ENCODE results near the gene MAST4.
"Not testable (repeated sequence)": the region's sequence is repeated elsewhere in the genome, so short reads cannot be mapped to it uniquely, and the experiment has no call there.

Gene MAST4

DNA sequence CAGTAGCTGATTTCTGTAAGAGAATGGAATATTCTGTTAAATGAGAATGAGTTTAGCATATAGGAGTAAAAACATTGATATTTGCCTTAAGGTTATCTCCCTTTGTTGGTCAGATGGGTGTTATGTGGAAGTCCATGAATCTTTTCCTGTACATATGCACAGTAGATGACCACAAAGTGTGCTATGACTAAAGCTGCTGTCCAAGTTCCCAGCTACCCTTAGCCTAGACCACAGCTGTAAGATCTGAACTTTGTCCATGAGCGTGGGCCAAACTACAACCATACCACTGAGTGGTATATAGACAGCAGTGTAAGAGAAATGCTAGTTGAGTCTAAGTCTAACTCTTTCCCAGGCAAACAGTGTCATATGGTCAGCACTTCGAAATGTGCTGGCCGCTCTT, 551.6 kb downstream of the MAST4 start:
- no peak for DNase-seq

DNA sequence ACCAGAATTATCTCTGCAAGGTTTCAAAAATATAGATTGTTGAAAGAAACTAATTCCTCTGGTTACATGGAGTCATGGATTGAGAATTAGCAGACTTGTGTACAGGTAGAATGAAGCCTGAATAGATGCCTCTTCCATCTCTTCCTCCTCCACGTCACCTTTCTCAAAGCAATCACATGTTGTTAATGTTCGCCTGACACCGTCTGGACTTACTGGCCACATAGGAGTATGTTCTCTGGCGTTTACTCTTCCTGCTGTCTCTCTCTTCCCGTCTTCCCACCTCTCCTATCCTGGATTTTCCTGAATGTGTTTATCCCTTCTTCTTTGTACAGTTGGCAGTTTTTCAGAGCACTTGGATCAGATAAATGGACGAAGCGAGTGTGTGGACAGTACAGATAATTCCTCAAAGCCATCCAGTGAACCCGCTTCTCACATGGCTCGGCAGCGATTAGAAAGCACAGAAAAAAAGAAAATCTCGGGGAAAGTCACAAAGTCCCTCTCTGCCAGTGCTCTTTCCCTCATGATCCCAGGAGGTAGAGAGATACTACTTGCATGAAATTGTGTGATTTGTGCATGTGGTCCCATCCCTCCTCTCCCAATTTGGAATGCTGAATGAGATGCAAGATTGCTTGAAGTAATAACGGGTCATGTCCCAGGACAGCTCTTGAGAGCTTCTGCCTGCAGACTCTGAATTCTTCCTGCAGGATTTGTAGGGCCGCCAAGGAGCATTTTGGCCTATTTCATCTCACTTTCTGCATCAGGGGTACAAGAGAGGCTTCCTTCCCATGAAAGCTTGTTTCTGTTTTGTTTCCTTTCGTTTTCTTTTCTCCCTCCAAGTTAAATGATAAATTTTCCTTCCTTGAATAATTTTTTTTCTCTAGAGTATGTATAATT, 553.1 kb downstream of the MAST4 start:
- no peak for DNase-seq

DNA sequence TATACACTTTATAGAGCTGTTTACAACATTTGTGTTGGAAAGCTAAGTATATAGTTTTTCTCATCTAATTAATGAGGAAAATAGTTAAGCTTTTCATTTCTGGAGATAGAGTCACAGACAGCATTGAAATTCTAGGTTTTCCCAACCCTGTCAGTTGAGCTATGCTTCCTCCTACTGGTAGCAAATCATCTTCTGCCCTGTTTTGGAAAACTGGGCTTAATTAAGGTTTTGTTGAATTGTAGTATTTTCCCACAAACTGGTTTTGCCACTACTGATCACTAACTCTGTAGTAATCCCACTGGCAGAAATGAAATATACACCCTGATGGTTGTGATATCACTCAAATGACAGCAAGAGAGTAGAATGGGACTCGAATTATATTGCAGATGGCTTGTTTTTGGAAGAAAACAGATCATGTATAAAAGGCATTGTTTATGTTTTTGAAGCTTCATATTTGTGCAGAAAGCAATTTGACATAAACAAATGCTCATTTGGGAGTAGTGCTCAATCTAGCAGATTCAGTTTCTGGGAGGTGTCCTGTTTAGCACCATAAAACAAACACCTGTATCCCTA, 553.8 kb downstream of the MAST4 start:
- no peak for DNase-seq

DNA sequence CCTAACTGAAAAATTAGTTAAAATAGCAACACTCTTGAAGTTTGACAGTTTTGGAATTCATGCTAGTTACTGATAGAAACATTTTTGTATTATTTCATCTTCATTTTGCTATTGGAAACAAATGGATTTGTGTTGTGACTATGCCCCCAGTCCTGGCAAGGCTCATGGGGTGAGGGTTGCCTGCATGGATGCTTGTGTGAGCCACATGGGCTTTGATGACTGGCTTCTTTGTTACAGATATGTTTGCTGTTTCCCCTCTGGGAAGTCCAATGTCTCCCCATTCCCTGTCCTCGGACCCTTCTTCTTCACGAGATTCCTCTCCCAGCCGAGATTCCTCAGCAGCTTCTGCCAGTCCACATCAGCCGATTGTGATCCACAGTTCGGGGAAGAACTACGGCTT, 556.2 kb downstream of the MAST4 start:
- DNase-seq, result no peak

DNA sequence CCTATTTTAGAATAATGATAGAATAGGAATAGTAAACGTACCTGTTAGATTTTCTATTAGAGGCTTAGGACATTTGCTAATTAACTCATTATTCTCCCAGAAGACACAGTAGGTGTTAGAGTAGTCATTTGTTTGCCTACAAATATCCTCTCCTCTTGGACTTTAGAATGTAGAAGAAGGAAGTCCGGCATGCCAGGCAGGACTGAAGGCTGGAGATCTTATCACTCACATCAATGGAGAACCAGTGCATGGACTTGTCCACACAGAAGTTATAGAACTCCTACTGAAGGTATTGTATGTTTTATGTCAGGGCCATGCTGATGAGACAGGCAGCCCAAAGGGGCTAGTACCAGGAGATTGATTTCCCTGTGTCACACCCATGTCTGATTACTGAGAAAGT, 557.1 kb downstream of the MAST4 start:
- no peak for DNase-seq

DNA sequence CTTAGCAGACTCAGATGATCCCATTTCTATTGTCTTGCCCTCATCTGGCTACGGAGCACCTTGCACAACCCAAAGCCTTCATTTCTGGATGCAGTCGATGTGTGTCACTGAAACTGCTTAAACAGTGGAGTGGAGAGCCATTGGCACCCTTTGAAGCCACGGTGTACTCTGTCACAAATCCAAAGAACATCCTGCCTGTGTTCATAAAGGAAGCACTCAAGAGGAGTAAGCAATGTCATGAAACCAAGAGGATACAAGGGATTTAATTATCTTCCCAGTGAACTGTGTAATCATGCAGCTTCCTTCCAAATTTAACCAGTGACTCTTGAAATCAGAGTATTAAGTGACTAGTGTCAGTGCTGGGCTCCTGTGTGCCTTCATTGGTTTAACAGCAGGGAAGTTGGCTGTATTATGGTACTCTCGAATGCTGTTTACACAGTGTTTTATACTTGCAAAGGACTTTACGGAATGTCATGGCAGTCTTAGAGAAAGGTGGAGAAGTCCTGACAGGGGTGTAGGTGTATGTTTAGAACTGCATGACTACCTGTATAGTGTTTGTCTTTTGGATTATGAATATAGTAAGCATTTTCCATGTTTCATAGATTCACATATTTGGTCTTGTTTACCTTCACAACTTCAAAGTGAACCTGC, 558.5 kb downstream of the MAST4 start:
- DNase-seq, result no peak

DNA sequence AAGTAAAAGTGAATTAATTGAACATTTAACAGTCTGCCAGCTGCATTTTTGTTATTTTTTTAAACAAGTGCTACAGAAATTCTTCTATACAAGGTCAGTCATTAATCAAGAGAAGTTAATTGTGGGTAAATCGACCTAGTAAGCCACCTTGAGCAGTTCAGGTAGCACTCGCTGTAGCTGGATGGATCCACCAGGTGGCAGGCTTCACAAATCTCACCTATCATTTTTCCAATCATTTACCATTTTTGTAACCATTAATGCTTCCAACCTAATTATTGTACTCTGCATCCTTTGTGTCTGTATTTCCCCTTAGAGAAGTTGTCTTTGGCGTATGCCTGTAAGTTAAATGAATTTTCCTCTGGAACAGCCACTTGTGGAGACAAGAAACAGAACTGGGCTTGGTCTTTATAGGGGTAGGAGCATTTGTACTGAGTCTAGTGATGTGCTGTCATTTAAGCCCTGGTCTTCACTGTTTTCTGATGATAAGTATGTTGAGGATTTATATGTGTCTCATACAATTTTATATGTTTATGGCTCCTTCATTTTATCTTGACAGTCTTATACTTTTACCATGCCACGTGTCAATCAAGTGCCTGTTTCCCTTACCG, 560.9 kb downstream of the MAST4 start:
- DNase-seq, result peak; percentile 53

DNA sequence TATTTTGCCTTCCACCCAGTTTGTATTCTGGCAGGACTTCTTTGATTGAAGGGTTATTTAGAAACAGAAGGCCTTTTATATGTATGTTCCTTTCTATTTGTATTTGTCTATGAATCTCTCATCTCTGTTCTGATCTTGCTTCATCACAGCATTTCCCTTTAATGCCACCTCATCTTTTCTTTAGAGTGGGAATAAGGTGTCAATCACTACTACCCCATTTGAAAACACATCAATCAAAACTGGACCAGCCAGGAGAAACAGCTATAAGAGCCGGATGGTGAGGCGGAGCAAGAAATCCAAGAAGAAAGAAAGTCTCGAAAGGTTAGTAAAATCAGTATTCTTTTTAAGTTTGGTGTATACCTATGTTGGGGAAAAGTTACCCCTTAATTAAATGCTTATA, 564.1 kb downstream of the MAST4 start:
- no peak for DNase-seq

DNA sequence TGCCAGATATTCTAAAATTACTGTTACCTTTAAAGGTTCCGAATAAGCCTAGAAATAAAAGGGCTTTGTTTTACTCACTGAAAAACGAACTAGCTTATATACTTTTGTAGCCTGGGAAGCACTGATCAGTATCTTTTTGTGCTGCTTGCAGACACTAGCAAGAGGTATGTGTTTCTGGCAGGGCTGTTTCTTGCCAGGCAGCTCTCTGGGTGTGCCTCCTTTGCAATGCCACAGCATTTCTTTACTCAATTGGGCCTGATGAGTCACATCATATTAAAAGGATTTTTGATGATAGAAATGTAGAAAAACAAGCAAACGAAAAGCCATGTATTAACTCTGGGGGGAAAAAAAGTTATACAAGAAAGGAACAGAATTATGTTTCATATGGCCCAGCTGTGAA, 564.8 kb downstream of the MAST4 start:
- peak; percentile 47 for DNase-seq

DNA sequence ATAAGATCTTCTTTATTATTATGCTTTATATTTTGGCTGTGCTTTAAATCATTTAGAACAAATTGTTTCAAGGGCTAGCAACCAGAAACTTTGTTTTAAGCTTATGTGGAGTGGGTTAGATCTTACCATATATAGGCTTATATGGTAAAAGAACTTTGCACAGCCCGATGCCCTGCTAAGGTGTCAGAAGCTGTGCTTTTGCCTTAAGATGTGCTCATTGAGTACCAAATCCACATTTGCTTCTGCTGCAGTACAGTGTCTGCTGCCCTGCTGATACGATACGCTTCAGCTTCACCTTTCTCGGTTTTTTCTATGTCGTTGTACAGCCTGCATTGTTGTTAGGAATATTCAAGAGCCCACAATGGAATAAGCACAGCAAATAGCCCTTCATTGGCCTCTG, 565.6 kb downstream of the MAST4 start:
- no peak for DNase-seq

DNA sequence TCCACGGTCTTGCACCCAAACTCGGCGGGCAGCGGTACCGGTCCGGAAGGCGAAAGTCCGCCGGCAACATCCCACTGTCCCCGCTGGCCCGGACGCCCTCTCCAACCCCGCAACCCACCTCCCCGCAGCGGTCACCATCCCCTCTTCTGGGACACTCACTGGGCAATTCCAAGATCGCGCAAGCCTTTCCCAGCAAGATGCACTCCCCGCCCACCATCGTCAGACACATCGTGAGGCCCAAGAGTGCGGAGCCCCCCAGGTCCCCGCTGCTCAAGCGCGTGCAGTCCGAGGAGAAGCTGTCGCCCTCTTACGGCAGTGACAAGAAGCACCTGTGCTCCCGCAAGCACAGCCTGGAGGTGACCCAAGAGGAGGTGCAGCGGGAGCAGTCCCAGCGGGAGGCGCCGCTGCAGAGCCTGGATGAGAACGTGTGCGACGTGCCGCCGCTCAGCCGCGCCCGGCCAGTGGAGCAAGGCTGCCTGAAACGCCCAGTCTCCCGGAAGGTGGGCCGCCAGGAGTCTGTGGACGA, 567.1 kb downstream of the MAST4 start:
- no peak for DNase-seq

DNA sequence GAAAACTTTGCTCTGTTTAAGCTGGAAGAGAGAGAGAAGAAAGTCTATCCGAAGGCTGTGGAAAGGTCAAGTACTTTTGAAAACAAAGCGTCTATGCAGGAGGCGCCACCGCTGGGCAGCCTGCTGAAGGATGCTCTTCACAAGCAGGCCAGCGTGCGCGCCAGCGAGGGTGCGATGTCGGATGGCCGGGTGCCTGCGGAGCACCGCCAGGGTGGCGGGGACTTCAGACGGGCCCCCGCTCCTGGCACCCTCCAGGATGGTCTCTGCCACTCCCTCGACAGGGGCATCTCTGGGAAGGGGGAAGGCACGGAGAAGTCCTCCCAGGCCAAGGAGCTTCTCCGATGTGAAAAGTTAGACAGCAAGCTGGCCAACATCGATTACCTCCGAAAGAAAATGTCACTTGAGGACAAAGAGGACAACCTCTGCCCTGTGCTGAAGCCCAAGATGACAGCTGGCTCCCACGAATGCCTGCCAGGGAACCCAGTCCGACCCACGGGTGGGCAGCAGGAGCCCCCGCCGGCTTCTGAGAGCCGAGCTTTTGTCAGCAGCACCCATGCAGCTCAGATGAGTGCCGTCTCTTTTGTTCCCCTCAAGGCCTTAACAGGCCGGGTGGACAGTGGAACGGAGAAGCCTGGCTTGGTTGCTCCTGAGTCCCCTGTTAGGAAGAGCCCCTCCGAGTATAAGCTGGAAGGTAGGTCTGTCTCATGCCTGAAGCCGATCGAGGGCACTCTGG, 567.8 kb downstream of the MAST4 start:
- DNase-seq, result no peak

DNA sequence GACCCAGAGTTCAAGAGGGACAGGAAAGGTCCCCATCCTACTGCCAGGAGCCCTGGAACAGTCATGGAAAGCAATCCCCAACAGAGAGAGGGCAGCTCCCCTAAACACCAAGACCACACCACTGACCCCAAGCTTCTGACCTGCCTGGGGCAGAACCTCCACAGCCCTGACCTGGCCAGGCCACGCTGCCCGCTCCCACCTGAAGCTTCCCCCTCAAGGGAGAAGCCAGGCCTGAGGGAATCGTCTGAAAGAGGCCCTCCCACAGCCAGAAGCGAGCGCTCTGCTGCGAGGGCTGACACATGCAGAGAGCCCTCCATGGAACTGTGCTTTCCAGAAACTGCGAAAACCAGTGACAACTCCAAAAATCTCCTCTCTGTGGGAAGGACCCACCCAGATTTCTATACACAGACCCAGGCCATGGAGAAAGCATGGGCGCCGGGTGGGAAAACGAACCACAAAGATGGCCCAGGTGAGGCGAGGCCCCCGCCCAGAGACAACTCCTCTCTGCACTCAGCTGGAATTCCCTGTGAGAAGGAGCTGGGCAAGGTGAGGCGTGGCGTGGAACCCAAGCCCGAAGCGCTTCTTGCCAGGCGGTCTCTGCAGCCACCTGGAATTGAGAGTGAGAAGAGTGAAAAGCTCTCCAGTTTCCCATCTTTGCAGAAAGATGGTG, 568.8 kb downstream of the MAST4 start:
- no peak for DNase-seq

DNA sequence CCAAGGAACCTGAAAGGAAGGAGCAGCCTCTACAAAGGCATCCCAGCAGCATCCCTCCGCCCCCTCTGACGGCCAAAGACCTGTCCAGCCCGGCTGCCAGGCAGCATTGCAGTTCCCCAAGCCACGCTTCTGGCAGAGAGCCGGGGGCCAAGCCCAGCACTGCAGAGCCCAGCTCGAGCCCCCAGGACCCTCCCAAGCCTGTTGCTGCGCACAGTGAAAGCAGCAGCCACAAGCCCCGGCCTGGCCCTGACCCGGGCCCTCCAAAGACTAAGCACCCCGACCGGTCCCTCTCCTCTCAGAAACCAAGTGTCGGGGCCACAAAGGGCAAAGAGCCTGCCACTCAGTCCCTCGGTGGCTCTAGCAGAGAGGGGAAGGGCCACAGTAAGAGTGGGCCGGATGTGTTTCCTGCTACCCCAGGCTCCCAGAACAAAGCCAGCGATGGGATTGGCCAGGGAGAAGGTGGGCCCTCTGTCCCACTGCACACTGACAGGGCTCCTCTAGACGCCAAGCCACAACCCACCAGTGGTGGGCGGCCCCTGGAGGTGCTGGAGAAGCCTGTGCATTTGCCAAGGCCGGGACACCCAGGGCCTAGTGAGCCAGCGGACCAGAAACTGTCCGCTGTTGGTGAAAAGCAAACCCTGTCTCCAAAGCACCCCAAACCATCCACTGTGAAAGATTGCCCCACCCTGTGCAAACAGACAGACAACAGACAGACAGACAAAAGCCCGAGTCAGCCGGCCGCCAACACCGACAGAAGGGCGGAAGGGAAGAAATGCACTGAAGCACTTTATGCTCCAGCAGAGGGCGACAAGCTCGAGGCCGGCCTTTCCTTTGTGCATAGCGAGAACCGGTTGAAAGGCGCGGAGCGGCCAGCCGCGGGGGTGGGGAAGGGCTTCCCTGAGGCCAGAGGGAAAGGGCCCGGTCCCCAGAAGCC, 569.6 kb downstream of the MAST4 start:
- DNase-seq, result peak; percentile 87

DNA sequence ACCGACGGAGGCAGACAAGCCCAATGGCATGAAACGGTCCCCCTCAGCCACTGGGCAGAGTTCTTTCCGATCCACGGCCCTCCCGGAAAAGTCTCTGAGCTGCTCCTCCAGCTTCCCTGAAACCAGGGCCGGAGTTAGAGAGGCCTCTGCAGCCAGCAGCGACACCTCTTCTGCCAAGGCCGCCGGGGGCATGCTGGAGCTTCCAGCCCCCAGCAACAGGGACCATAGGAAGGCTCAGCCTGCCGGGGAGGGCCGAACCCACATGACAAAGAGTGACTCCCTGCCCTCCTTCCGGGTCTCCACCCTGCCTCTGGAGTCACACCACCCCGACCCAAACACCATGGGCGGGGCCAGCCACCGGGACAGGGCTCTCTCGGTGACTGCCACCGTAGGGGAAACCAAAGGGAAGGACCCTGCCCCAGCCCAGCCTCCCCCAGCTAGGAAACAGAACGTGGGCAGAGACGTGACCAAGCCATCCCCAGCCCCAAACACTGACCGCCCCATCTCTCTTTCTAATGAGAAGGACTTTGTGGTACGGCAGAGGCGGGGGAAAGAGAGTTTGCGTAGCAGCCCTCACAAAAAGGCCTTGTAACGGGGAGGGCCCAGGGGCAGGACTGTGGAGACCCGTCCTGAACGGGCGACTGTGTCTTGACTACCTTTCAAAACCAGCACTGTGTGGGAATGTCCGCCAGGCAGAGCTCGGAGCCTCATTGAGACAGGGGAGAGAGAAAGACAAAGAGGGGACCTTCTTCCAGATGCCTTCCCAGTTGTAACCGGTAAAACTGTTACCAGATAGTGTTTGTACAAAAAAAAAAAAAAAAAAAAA, 570.5 kb downstream of the MAST4 start:
- DNase-seq, result peak; percentile 82

DNA sequence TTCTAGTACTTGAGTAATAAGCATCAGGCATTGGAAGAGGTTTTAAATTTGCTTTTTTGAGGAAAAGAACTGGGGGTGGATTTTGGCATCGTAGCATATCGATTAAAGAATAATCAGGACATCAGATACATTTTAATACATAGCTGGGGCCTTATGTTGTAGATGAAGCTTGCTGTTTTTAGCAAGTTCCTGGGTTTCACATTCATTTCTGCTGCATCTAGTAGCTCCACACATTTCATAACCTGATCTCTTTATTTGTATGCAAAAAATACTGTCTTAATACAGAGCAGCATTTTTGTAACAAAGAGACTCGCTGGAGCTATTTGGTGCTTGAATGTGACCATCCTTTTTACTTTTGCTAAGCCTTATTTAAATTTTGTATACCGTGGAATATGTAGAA, 571.9 kb downstream of the MAST4 start:
- DNase-seq, result no peak

DNA sequence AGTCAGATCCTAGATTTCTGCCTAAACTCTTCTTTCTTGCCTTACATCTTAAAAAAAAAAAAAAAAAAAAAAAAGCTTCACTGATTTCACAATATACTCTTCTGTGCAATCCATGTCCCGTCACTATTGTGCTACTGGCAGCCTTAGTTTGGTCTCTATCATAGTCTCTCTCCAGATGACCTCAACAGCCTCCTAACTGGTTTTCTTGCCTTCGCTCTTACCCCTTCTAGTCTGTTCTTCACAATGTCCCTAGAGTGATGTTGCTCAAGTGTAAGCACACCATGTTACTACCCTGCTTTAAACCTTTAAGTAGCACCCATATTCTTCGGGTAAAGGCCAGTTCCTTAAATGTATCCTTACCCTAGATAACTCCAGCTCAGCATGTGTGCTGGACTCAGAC, 574.6 kb downstream of the MAST4 start:
- DNase-seq, result no peak

DNA sequence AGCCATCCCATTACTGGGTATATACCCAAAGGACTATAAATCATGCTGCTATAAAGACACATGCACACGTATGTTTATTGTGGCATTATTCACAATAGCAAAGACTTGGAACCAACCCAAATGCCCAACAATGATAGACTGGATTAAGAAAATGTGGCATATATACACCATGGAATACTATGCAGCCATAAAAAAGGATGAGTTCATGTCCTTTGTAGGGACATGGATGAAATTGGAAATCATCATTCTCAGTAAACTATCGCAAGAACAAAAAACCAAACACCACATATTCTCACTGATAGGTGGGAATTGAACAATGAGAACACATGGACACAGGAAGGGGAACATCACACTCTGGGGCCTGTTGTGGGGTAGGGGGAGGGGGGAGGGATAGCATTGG, 577.2 kb downstream of the MAST4 start:
- DNase-seq, result not testable (repeated sequence)

DNA sequence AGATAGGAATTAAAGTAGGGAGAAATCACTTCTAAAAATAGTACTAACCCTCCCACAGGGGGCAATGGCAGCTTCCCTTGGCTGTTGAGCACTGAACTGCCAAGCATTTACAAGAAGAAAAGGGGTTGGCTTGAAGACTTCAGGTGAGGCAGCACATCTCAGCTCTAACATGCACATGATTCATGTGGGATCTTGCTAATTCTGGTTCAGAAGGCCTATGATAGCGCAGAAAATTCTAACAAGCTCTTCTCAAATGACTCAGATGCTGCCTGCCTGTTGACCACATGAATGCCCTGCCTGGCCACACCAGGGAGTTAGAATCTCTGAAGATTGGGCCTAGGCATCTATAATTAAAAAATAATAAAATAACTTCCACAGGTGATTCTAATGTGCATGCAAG, 577.8 kb downstream of the MAST4 start:
- peak; percentile 18 for DNase-seq

DNA sequence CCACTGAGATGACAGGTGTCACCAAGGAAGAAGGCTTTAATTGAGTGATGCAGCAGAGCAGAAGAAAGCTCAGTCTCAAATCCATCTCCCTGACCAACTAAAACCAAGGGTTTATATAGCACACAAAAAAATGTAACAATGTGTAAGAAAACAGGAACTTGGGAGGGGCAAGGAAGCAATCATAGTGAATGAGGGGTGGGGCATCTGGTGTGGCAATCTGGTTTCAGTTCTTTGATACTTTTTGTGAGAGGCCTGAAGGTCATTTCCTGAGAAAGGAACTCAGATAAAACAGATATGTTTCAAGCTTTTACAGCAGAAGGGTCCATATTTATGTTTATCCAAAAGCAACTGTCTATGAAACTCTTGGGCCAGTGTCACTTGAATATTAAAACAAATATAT, 580.7 kb downstream of the MAST4 start:
- no peak for DNase-seq
